ENCODE results near the gene TANGO6. TPM values are rescaled to one million over a fixed set of nuclear protein-coding genes. Genes with fewer than 3 reads are reported as not detected.

The TANGO6 gene
- total RNA-seq, 2 donors from 2014 or later: 9.6 to 15.3 TPM

DNA sequence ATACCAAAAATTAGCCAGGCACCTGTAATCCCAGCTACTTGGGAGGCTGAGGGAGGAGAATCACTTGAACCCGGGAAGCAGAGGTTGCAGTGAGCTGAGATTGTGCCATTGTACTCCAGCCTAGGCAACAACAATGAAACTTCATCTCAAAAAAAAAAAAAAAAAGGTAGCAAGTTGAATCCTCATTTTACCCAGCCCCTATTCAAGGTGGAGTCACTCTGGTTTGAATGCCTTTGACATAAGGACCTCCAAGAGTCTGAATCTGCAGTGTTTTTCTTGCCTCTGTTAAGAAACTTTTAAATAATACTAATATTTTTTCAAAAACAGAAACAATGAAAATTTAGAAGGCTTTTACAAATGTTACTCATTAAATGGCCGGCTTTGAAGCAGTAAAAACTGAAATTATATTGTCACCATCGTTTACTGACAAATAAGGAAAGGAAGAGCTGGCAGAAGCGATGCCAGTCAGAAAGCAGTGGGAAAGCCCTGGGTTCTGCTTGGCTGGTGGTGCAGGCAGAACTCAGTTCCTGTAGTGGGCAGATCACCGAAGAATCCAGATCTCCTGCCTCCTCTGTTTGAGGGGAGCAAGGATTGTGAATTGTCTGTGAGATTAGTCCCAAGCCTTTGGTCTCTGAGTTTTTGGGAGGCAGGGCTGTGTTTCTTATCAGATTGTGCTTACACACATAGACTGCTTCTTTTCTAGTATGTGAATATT, 162.5 kb downstream of the TANGO6 start:
- Histone ChIP-seq H3K36me3 (ENCODE audit: control insufficient read depth, insufficient read depth, low read length) (no peaks in the 10 kb centered on the region), H3K9me3 (ENCODE audit: control insufficient read depth, low read length) (peaks cover 46% of the 10 kb centered on the region), H3K27ac (ENCODE audit: low read depth, low read length) (no peak overlapping the region), H3K4me3 (ENCODE audit: low read length) (no peak overlapping the region), H3K4me1 (ENCODE audit: control insufficient read depth, insufficient read depth, low read length) (no peaks in the 10 kb centered on the region), H3K9ac (ENCODE audit: extremely low read depth, low read length, poor library complexity, severe bottlenecking) (no peak overlapping the region), H3K27me3 (ENCODE audit: control insufficient read depth, insufficient read depth, low read length, poor library complexity, severe bottlenecking) (no peaks in the 10 kb centered on the region)
- Mint-ChIP-seq H3K9me3 (peaks cover 44% of the 10 kb centered on the region), H3K36me3 (ENCODE audit: low read depth) (peaks cover 30% of the 10 kb centered on the region), H3K4me1 (peaks cover 5% of the 10 kb centered on the region), H3K27ac (no peak overlapping the region), H3K4me3 (no peak overlapping the region), H3K27me3 (ENCODE audit: insufficient read depth) (no peaks in the 10 kb centered on the region)
- TF ChIP-seq, protein P1, sequence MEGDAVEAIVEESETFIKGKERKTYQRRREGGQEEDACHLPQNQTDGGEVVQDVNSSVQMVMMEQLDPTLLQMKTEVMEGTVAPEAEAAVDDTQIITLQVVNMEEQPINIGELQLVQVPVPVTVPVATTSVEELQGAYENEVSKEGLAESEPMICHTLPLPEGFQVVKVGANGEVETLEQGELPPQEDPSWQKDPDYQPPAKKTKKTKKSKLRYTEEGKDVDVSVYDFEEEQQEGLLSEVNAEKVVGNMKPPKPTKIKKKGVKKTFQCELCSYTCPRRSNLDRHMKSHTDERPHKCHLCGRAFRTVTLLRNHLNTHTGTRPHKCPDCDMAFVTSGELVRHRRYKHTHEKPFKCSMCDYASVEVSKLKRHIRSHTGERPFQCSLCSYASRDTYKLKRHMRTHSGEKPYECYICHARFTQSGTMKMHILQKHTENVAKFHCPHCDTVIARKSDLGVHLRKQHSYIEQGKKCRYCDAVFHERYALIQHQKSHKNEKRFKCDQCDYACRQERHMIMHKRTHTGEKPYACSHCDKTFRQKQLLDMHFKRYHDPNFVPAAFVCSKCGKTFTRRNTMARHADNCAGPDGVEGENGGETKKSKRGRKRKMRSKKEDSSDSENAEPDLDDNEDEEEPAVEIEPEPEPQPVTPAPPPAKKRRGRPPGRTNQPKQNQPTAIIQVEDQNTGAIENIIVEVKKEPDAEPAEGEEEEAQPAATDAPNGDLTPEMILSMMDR (conservative IDR thresholded peaks at IDR 0.05): no peak
- 92 to 95% methylated on average over 5 of the region's 5 CpGs for WGBS, 2 experiments (ENCODE audit: insufficient coverage in 1 of 2, insufficient read length in 1 of 2)
- no peak for DNase-seq

DNA sequence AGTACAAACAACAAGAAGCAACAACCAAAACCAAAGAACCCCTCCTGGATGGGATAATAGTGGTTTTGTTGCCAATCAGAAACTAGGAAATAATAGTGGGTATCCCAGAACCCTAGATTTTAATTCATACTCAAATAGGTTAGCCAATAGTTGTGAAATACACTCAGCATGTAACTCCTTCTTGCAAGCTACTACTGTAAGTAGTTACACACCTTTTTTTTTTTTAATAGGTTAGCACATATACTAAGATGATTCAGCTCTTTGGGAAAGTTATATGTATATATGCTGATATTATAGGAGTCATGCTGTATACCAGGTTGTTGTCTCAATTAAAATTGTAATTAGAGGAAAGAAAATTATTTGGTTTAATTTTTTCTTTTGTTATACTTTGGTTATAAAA, 169.6 kb downstream of the TANGO6 start:
- Histone ChIP-seq H3K27me3 (ENCODE audit: control insufficient read depth, insufficient read depth, low read length, poor library complexity, severe bottlenecking) (no peaks in the 10 kb centered on the region), H3K27ac (ENCODE audit: low read depth, low read length) (no peak overlapping the region), H3K4me1 (ENCODE audit: control insufficient read depth, insufficient read depth, low read length) (no peaks in the 10 kb centered on the region), H3K4me3 (ENCODE audit: low read length) (no peak overlapping the region), H3K9me3 (ENCODE audit: control insufficient read depth, low read length) (peaks cover 5% of the 10 kb centered on the region), H3K9ac (ENCODE audit: extremely low read depth, low read length, poor library complexity, severe bottlenecking) (no peak overlapping the region), H3K36me3 (ENCODE audit: control insufficient read depth, insufficient read depth, low read length) (no peaks in the 10 kb centered on the region)
- no peaks in the 10 kb centered on the region for H3K36me3 Mint-ChIP-seq (ENCODE audit: low read depth)
- H3K4me1 Mint-ChIP-seq: peaks cover 7% of the 10 kb centered on the region
- no peak overlapping the region for H3K27ac Mint-ChIP-seq
- no peak for DNase-seq
- no peak overlapping the region for H3K4me3 Mint-ChIP-seq
- no peaks in the 10 kb centered on the region for H3K9me3 Mint-ChIP-seq
- TF ChIP-seq, protein P1 (conservative IDR thresholded peaks at IDR 0.05): no peak
- no peaks in the 10 kb centered on the region for H3K27me3 Mint-ChIP-seq (ENCODE audit: insufficient read depth)

DNA sequence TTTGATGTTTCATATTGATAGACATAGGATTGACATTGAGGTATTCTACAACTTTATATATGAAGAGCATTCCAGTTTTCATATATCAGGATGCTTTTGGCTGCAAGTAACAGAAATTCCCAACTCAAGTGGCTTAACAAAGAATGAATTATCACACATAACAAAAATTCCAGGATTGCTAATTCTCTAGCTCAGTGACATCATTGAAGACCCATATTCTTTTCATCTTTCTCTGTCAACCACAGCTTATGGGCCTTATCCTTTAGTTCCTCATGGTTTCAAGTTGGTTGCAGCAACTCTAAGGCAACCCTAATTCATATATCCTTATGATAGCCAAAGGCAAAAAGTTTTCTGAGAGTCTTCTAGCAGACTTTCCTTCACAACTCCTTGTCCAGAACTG, 170.7 kb downstream of the TANGO6 start:
- H3K4me1 ChIP-seq (ENCODE audit: control insufficient read depth, insufficient read depth, low read length): no peaks in the 10 kb centered on the region
- no peak for DNase-seq
- H3K9ac ChIP-seq (ENCODE audit: extremely low read depth, low read length, poor library complexity, severe bottlenecking): no peak overlapping the region
- H3K4me3 Mint-ChIP-seq: no peak overlapping the region
- H3K36me3 ChIP-seq (ENCODE audit: control insufficient read depth, insufficient read depth, low read length): no peaks in the 10 kb centered on the region
- H3K4me3 ChIP-seq (ENCODE audit: low read length): no peak overlapping the region
- peaks cover 5% of the 10 kb centered on the region for H3K9me3 ChIP-seq (ENCODE audit: control insufficient read depth, low read length)
- H3K27ac Mint-ChIP-seq: no peak overlapping the region
- peaks cover 7% of the 10 kb centered on the region for H3K4me1 Mint-ChIP-seq
- H3K9me3 Mint-ChIP-seq: no peaks in the 10 kb centered on the region
- H3K36me3 Mint-ChIP-seq (ENCODE audit: low read depth): no peaks in the 10 kb centered on the region
- no peak overlapping the region for H3K27ac ChIP-seq (ENCODE audit: low read depth, low read length)
- TF ChIP-seq, protein P1 (conservative IDR thresholded peaks at IDR 0.05): no peak
- H3K27me3 Mint-ChIP-seq (ENCODE audit: insufficient read depth): no peaks in the 10 kb centered on the region
- H3K27me3 ChIP-seq (ENCODE audit: control insufficient read depth, insufficient read depth, low read length, poor library complexity, severe bottlenecking): no peaks in the 10 kb centered on the region
